HK-2 (cell line): ENCODE data around the gene DKC1.
"Not testable (repeated sequence)": the region's sequence is repeated elsewhere in the genome, so short reads cannot be mapped to it uniquely, and the experiment has no call there.

Experiments
- DNase-seq: peaks from one replicate; pipeline ENCODE4 v3.0.0-alpha.2; 2018; ENCODE audit not compliant: unreplicated experiment

The DKC1 gene

GRCh38 chrX:154818916-154819770, 56.5 kb downstream of the DKC1 start:
- no peak for DNase-seq

GRCh38 chrX:154819771-154820341, 57.2 kb downstream of the DKC1 start:
- no peak for DNase-seq

- DNase-seq: no peak
Measured at GRCh38 chrX:154821523-154821922, 58.9 kb downstream of the DKC1 start.

- no peak for DNase-seq
Measured at GRCh38 chrX:154822029-154822428, 59.4 kb downstream of the DKC1 start.

- DNase-seq: no peak
Measured at GRCh38 chrX:154824638-154825037, 62.0 kb downstream of the DKC1 start.

GRCh38 chrX:154825586-154825985, 62.9 kb downstream of the DKC1 start:
- not testable (repeated sequence) for DNase-seq
